PC-3 (cell line): ENCODE measurements around the gene MID1. TPM values are rescaled to one million over a fixed set of nuclear protein-coding genes. Genes with fewer than 3 reads are reported as not detected.

Source experiments
- ATAC-seq: fragments of 200-7000 bp; cut with Tn5 transposase; 2 replicates; pipeline ENCODE4 v1.9.1; 2020; ENCODE audit warnings: mild to moderate bottlenecking, moderate library complexity
- BruUV-seq: library from RNA; stranded (reverse); fragments of 400-500 nt; replicated peaks from 2 replicates; lab custom pipeline; 2021; lab: Mats Ljungman, UMichigan
- CTCF ChIA-PET: fragments of 300-600 bp; sonication (Branson Sonifier 250); formaldehyde crosslinking; loops from one replicate; lab custom pipeline; 2022; ENCODE audit warnings: antibody characterized with exemption; lab: Charles Lee
- POLR2A ChIA-PET: fragments of 300-600 bp; sonication (Branson Sonifier 250); formaldehyde crosslinking; loops from one replicate; lab custom pipeline; 2022; ENCODE audit warnings: antibody characterized with exemption; ENCODE audit not compliant: unreplicated experiment; lab: Charles Lee
- DNase-seq: peaks from one replicate; pipeline ENCODE4 v3.0.0-alpha.2; 2015
- H2AFZ ChIP-seq: fragments of 300-600 bp; sonication (generic); 2 replicates; pipeline ENCODE4 v1.6.0; 2016; ENCODE audit warnings: antibody characterized with exemption, low read length
- H3F3A ChIP-seq: fragments of 300-600 bp; sonication (generic); one replicate; pipeline ENCODE4 v1.6.0; 2017; ENCODE audit warnings: antibody characterized with exemption, low read length, control low read depth, mild to moderate bottlenecking; ENCODE audit not compliant: unreplicated experiment
- H3K27ac ChIP-seq: fragments of 300-600 bp; sonication (generic); 2 replicates; pipeline ENCODE4 v1.5.1; 2016; ENCODE audit warnings: mild to moderate bottlenecking, low read length
- H3K27me3 ChIP-seq: fragments of 300-600 bp; sonication (generic); 2 replicates; pipeline ENCODE4 v1.6.1; 2016; ENCODE audit warnings: low read length, mixed read lengths
- H3K36me3 ChIP-seq: fragments of 300-600 bp; sonication (generic); 2 replicates; pipeline ENCODE4 v1.6.1; 2016; ENCODE audit warnings: low read depth, mixed run types, low read length, mixed read lengths
- H3K4me1 ChIP-seq: fragments of 300-600 bp; sonication (generic); 2 replicates; pipeline ENCODE4 v1.5.1; 2016; ENCODE audit warnings: low read length; ENCODE audit not compliant: insufficient read depth
- H3K4me2 ChIP-seq: fragments of 300-600 bp; sonication (generic); 2 replicates; pipeline ENCODE4 v1.6.0; 2016; ENCODE audit warnings: low read length
- H3K4me3 ChIP-seq: fragments of 300-600 bp; sonication (generic); 2 replicates; pipeline ENCODE4 v1.5.1; 2016; ENCODE audit warnings: mild to moderate bottlenecking, low read length, mixed read lengths
- H3K79me2 ChIP-seq: fragments of 300-600 bp; sonication (generic); 2 replicates; pipeline ENCODE4 v1.6.1; 2017; ENCODE audit warnings: low read length, mixed read lengths
- H3K9ac ChIP-seq: fragments of 300-600 bp; sonication (generic); 2 replicates; pipeline ENCODE4 v1.6.0; 2016; ENCODE audit warnings: mild to moderate bottlenecking, low read length
- H3K9me2 ChIP-seq: fragments of 300-600 bp; sonication (generic); replicated peaks from 2 replicates; pipeline ENCODE4 v1.6.1; 2016; ENCODE audit warnings: mixed run types, low read length, mixed read lengths
- H3K9me3 ChIP-seq: fragments of 300-600 bp; sonication (generic); 2 replicates; pipeline ENCODE4 v1.6.1; 2016; ENCODE audit warnings: low read length, mixed read lengths
- H4K20me1 ChIP-seq: fragments of 300-600 bp; sonication (generic); 2 replicates; pipeline ENCODE4 v1.6.1; 2016; ENCODE audit warnings: low read length, mixed read lengths
- CTCF ChIP-seq: fragments of 300-600 bp; sonication (generic); conservative IDR thresholded peaks from 2 replicates; pipeline ENCODE4 v1.5.1; 2017; ENCODE audit warnings: antibody characterized with exemption, low read depth, mild to moderate bottlenecking, low read length
- EZH2 ChIP-seq: fragments of 300-600 bp; sonication (generic); IDR thresholded peaks from one replicate; pipeline ENCODE4 v1.6.1; 2017; ENCODE audit warnings: antibody characterized with exemption, mild to moderate bottlenecking, low read length; ENCODE audit not compliant: unreplicated experiment
- EZH2phosphoT487 ChIP-seq: fragments of 300-600 bp; sonication (generic); IDR thresholded peaks from 2 replicates; pipeline ENCODE4 v1.6.1; 2018; ENCODE audit warnings: mild to moderate bottlenecking, antibody characterized with exemption, low read length, borderline replicate concordance
- intact Hi-C: fragments of 100-400 bp; cut with micrococcal nuclease; formaldehyde crosslinking; loops from 2 replicates; pipeline ENCODE4 v1.9.0; 2023
- total RNA-seq: library from RNA; depleted of rRNA; stranded (reverse); fragments of >200 nt; gene quantifications from 2 replicates; pipeline ENCODE4 v1.2.3, GENCODE V29; 2014

Gene MID1
- total RNA-seq, 1 experiment from 2014 or later: 21.9 TPM

GRCh38 chrX:10649265-10649664 lies 28.9 kb upstream of the MID1 start:
- H2AFZ ChIP-seq: no peak overlapping the region
- no peak overlapping the region for H3K9ac ChIP-seq
- DNase-seq: no peak
- ATAC-seq: no peak
- no peaks in the 10 kb centered on the region for H3K9me2 ChIP-seq
- intact Hi-C loops: no loop called here
- no peaks in the 10 kb centered on the region for H3K9me3 ChIP-seq
- no peaks in the 10 kb centered on the region for H3K27me3 ChIP-seq
- TF ChIP-seq EZH2 (no peak), CTCF (no peak), EZH2phosphoT487 (no peak)
- H3K36me3 ChIP-seq: no peaks in the 10 kb centered on the region
- H3K4me1 ChIP-seq: no peaks in the 10 kb centered on the region
- CTCF ChIA-PET: no interaction called here
- no peaks in the 10 kb centered on the region for H3F3A ChIP-seq
- H3K4me2 ChIP-seq: no peak overlapping the region
- H3K27ac ChIP-seq: no peak overlapping the region
- no peaks in the 10 kb centered on the region for H3K79me2 ChIP-seq
- no TSS peak for BruUV-seq
- H3K4me3 ChIP-seq: no peak overlapping the region
- no peaks in the 10 kb centered on the region for H4K20me1 ChIP-seq
- POLR2A ChIA-PET: no interaction called here

GRCh38 chrX:10648614-10649013 lies 28.2 kb upstream of the MID1 start:
- H3F3A ChIP-seq: no peaks in the 10 kb centered on the region
- no peaks in the 10 kb centered on the region for H4K20me1 ChIP-seq
- ATAC-seq: no peak
- no peak overlapping the region for H3K4me2 ChIP-seq
- no peak overlapping the region for H3K4me3 ChIP-seq
- H3K79me2 ChIP-seq: no peaks in the 10 kb centered on the region
- no peak overlapping the region for H2AFZ ChIP-seq
- no TSS peak for BruUV-seq
- H3K27me3 ChIP-seq: no peaks in the 10 kb centered on the region
- no peak overlapping the region for H3K27ac ChIP-seq
- H3K9me2 ChIP-seq: no peaks in the 10 kb centered on the region
- H3K4me1 ChIP-seq: no peaks in the 10 kb centered on the region
- TF ChIP-seq EZH2 (no peak), EZH2phosphoT487 (no peak), CTCF (no peak)
- ChIA-PET CTCF (no interaction called here), POLR2A (no interaction called here)
- intact Hi-C loops: no loop called here
- no peaks in the 10 kb centered on the region for H3K36me3 ChIP-seq
- no peak overlapping the region for H3K9ac ChIP-seq
- DNase-seq: no peak
- no peaks in the 10 kb centered on the region for H3K9me3 ChIP-seq

- Histone ChIP-seq H3K4me1 (peaks cover 39% of the 10 kb centered on the region), H3K27me3 (no peaks in the 10 kb centered on the region), H3K4me3 (no peak overlapping the region), H3K9me3 (no peaks in the 10 kb centered on the region), H3K4me2 (no peak overlapping the region), H3F3A (peaks cover 13% of the 10 kb centered on the region), H3K36me3 (no peaks in the 10 kb centered on the region), H3K79me2 (no peaks in the 10 kb centered on the region), H4K20me1 (no peaks in the 10 kb centered on the region), H3K9me2 (no peaks in the 10 kb centered on the region), H2AFZ (no peak overlapping the region), H3K27ac (no peak overlapping the region), H3K9ac (no peak overlapping the region)
- no peak for ATAC-seq
- no peak for TF ChIP-seq CTCF
- no peak for TF ChIP-seq EZH2
- TF ChIP-seq EZH2phosphoT487: no peak
- BruUV-seq: no TSS peak
- DNase-seq: no peak
- intact Hi-C loops: loop anchor here (1.0 to 10.0 kb wide), 5 partner anchors 85 to 468 kb away; no protein-coding TSS in a partner anchor
- ChIA-PET POLR2A (no interaction called here), CTCF (interaction anchor here (0.5 to 1.2 kb wide), 4 partner anchors 21 to 446 kb away, joined by 3 to 8 read pairs (median 4); no protein-coding TSS in a partner anchor)
Measured at GRCh38 chrX:10636851-10637250, 16.5 kb upstream of the MID1 start.
